A549 (cell line): ENCODE measurements around the gene RTN3.

Source experiments
- CTCF ChIP-seq: fragments of >200 bp; sonication (Bioruptor Twin); formaldehyde crosslinking; IDR thresholded peaks from 3 replicates; pipeline ENCODE4 v1.5.1; 2016
- KDM1A ChIP-seq: fragments of 200-600 bp; sonication (generic); IDR thresholded peaks from 2 replicates; pipeline ENCODE4 v1.6.1; 2016; ENCODE audit warnings: low read depth, mild to moderate bottlenecking
- POLR2A ChIP-seq: IDR thresholded peaks from 2 replicates; pipeline ENCODE4 v1.6.1; 2012; ENCODE audit warnings: mild to moderate bottlenecking, low read length

- TF ChIP-seq KDM1A, result no peak
- TF ChIP-seq POLR2A, result no peak
- no peak for TF ChIP-seq CTCF
Observed at GRCh38 chr11:63667995-63668795, 13.1 kb upstream of the RTN3 start.
